Retinal pigment epithelial cell (primary cell): ENCODE data around the gene HDAC7.

Experiments used
- DNase-seq: peaks from one replicate; pipeline ENCODE4 v3.0.0-alpha.2; 2010; ENCODE audit warnings: low read depth
- H3K4me3 ChIP-seq: 2 replicates; pipeline ENCODE4 v1.5.1; 2011; ENCODE audit warnings: mild to moderate bottlenecking, low read length, control low read depth, moderate library complexity
- TF ChIP-seq, protein P1 (sequence below): conservative IDR thresholded peaks from 2 replicates; pipeline ENCODE4 v1.5.1; 2011; ENCODE audit warnings: low read depth, low read length, control low read depth, inconsistent platforms

The HDAC7 gene

DNA sequence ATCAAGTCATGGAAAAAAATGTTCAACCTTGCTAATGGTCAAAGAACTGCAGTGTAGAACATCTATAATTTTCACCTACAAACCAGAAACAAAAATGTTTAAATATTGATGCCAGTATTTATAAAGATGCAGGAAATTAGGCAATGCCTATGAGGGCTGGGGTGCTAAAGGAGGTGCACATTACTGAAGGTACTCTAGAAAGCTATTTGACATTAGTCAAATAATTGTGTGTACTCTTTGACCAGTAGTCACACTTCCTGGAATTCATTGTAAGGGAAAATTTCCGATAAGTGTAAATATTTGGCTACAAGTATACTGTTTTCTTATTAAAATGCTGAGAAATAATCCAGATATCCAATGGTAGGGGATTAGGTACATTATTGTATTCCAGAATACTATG is 36.4 kb upstream of the HDAC7 start:
- H3K4me3 ChIP-seq = no peak overlapping the region
- TF ChIP-seq, protein P1, sequence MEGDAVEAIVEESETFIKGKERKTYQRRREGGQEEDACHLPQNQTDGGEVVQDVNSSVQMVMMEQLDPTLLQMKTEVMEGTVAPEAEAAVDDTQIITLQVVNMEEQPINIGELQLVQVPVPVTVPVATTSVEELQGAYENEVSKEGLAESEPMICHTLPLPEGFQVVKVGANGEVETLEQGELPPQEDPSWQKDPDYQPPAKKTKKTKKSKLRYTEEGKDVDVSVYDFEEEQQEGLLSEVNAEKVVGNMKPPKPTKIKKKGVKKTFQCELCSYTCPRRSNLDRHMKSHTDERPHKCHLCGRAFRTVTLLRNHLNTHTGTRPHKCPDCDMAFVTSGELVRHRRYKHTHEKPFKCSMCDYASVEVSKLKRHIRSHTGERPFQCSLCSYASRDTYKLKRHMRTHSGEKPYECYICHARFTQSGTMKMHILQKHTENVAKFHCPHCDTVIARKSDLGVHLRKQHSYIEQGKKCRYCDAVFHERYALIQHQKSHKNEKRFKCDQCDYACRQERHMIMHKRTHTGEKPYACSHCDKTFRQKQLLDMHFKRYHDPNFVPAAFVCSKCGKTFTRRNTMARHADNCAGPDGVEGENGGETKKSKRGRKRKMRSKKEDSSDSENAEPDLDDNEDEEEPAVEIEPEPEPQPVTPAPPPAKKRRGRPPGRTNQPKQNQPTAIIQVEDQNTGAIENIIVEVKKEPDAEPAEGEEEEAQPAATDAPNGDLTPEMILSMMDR = no peak
- no peak for DNase-seq

DNA sequence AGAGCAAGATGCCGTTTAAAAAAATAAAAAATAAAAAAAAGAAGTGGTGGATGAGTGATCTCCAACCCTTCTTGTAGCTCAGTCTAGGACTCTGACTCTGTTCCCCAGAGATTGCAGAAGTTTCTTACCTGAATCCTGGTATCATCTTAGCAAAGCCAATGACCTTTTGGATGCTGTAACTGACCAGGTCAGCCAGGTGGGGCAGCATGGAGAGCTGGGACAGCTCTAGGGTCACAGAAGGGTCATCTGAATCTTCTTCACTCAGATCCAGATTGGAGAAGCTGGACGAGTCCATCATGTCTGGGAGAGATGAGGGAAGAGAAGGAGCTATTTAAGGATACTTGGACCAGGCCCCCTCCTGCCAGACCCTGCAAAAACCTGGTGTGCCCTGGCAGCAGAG is 35.8 kb upstream of the HDAC7 start:
- no peak for DNase-seq
- no peak overlapping the region for H3K4me3 ChIP-seq
- TF ChIP-seq, protein P1 = no peak

DNA sequence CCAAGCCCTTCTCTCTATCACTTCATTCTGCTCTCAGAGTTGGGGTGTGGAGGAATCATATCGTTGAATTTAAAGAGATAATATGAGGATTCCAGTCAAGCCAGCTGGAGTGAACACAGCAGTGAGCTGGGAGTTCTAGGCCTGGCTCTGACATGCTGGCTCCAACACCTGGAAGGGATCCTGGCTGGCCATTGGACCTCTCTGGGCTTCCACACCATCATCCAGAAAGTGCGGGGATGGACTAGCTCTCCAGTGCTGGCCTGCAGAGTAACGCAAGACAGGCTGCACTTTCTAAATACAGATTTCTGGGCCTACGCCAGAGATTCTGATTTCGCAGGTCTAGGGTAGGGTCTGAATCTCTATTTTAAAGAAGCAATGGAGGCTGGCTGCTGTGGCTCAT is 34.8 kb upstream of the HDAC7 start:
- no peak overlapping the region for H3K4me3 ChIP-seq
- no peak for DNase-seq
- TF ChIP-seq, protein P1 = no peak

DNA sequence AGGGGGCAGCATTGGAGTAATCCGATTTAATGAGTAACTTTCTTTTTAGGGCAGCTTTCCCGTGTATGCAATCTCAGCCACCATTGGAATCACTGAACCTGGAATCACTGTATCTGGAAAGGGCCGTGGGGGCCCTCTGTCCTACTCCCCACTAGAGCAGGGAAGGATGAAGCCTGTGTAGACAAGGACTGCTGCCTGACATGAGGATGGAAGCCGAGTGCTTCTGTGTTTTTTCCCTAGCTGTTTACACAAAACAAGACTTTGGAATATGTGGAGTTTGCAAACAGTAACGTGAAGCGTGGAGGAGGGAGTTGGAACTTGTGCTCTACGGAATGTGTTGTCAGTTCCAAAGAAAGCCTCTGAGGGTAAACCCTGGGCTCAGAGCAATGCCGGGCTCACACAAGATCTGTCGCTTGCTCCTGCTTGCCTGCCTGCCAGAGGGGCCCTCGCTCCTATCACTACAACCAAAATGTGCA is 32.4 kb upstream of the HDAC7 start:
- DNase-seq = no peak
- H3K4me3 ChIP-seq = no peak overlapping the region
- TF ChIP-seq, protein P1 = no peak

DNA sequence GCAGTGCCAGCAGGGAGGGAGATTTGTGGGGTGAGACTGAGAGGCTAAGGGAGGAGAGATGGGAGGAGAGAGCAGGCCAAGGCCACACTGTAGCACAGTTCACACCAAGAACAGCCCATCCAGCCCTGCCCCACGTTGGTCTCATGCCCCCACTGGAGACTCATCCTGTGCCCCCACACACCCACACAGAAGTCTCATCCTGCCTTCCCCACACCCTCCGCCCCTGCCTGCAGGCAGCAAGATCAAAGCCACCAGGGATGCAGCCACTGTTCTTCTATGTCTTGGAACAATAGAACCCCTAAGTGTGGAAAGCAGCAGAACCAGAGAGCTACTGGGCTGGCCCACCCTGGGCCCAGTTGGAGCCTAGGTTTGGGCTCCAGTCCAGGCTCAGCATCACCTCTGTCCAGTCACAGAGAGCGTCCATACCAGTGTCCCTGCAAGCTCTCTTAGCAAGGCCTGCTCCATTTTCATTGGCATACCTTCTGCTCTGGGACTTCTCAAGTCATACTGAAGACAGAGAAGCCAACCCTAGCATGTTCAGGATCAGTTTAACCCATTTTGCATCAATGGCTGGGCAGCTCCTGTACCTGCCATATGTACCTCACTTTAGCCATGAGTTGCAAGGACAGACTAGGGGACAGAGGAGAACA is 31.7 kb upstream of the HDAC7 start:
- no peak for DNase-seq
- no peak overlapping the region for H3K4me3 ChIP-seq
- TF ChIP-seq, protein P1 = no peak

DNA sequence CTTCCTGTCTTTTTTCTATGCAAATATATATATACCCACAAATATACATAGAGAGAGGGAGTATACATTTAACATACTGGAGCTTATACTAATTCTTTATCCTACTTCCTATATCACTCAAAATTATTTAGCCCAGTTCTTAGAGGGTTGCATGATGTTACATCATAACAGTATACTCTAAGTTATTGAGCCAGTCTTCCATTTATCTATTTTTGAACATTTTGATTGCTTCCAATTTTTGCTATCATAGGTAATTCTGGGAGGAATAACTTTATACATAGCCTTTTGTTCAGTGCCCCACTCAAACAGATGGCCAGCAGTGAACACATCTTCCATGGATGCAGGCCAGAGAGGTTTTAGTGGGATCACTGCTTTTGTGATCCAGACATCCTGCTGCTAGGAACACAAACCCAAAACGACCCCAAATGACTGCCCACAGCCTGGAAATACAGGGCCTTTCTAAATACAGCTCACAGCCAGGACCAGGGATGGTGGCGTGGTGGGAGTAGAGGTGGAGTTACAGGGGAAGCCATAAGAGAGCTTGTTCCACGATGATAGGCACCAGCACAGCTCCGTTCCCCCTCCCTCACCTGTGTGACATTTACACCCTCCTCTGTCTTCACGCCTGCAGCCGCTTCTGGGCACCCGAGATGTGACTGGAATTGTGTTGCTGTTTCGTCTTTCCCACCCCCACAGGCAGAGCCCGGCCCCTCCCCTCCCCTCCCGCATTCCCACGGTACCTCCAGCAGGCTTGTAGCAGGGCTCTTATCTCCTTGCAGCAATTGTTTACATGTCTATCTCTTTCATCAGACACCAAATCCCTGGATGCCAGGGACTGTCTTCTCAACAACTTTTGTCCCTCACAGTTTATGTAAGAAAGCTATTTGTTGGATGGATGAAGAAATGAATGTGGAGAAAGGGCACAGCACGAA is 30.7 kb upstream of the HDAC7 start:
- no peak overlapping the region for H3K4me3 ChIP-seq
- TF ChIP-seq, protein P1 = no peak
- DNase-seq = no peak

DNA sequence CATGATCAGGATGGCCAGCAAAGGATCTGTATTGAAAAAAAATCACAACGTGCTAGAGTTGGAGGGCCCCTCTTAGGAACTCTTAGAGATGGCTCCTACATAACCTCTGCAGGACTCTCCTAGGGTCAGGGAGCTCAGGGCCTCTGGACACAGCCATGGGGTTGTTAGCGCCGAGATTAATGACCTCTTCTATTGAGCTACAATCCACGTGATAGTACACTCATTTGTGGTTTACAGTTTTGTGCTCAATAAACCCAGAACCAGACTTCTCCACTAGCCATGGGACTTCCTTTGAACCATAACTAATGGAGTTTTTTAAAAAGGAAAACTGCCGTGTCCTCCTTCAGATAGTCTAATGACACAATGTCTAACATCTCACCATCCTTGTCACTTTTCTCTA is 29.6 kb upstream of the HDAC7 start:
- H3K4me3 ChIP-seq = no peak overlapping the region
- DNase-seq = no peak
- TF ChIP-seq, protein P1 = no peak
